Endothelial cell (in vitro differentiated cells): Measurements from ENCODE around the gene ITGAV. TPM values are rescaled to one million over a fixed set of nuclear protein-coding genes. Genes with fewer than 3 reads are reported as not detected.
"Not testable (repeated sequence)": the region's sequence is repeated elsewhere in the genome, so short reads cannot be mapped to it uniquely, and the experiment has no call there.

Experiments used
- DNase-seq: peaks from one replicate; pipeline ENCODE4 v3.0.0; 2021; ENCODE audit warnings: low spot score
- H3K27ac Mint-ChIP-seq: one replicate; pipeline ENCODE4 v1.8.0; 2021; ENCODE audit warnings: mixed read lengths, inconsistent platforms; ENCODE audit not compliant: unreplicated experiment
- H3K27me3 Mint-ChIP-seq: one replicate; pipeline ENCODE4 v1.8.0; 2021; ENCODE audit warnings: mild to moderate bottlenecking, moderate library complexity, mixed read lengths, inconsistent platforms; ENCODE audit not compliant: unreplicated experiment
- H3K36me3 Mint-ChIP-seq: one replicate; pipeline ENCODE4 v1.8.0; 2021; ENCODE audit warnings: mild to moderate bottlenecking, low read depth, mixed read lengths, inconsistent platforms; ENCODE audit not compliant: unreplicated experiment
- H3K4me1 Mint-ChIP-seq: one replicate; pipeline ENCODE4 v1.8.0; 2021; ENCODE audit warnings: mild to moderate bottlenecking, mixed read lengths, inconsistent platforms; ENCODE audit not compliant: unreplicated experiment
- H3K4me3 Mint-ChIP-seq: one replicate; pipeline ENCODE4 v1.8.0; 2021; ENCODE audit warnings: mild to moderate bottlenecking, mixed read lengths, inconsistent platforms; ENCODE audit not compliant: unreplicated experiment
- H3K9me3 Mint-ChIP-seq: one replicate; pipeline ENCODE4 v1.8.0; 2021; ENCODE audit warnings: mixed read lengths, inconsistent platforms; ENCODE audit not compliant: unreplicated experiment
- total RNA-seq: library from RNA; stranded (reverse); fragmentation: NEBNext Ultra II Directional; extraction: Animal tissue kit (Norgen Biotek cat#: 25700); gene quantifications from one replicate; pipeline ENCODE4 v1.2.1, GENCODE V29; 2021; ENCODE audit not compliant: unreplicated experiment
- TF ChIP-seq, protein P1 (sequence below): fragments of 200-600 bp; sonication (generic); IDR thresholded peaks from one replicate; pipeline ENCODE4 v1.5.0; 2021; ENCODE audit warnings: antibody characterized with exemption; ENCODE audit not compliant: unreplicated experiment

ITGAV gene
- total RNA-seq, 1 donor from 2014 or later: 154 TPM

DNA sequence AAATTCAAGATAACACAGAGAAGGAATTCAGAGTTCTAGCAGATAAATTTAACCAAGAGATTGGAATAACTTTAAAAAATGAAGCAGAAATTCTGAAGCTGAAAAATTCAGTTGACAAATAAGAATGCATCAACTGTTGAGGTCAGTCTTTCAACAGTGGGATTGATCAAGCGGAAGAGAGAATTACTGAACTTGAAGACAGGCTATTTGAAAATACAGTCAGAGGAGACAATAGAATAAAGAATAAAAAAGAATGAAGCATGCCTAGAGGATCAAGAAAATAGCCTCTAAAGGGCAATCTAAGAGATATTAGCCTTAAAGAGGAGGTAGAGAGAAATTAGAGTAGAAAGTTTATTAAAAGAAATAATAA is 27.7 kb upstream of the ITGAV start:
- no peaks in the 10 kb centered on the region for H3K36me3 Mint-ChIP-seq
- H3K27me3 Mint-ChIP-seq: peaks cover 2% of the 10 kb centered on the region
- DNase-seq: no peak
- no peak overlapping the region for H3K4me3 Mint-ChIP-seq
- H3K27ac Mint-ChIP-seq: no peak overlapping the region
- no peaks in the 10 kb centered on the region for H3K9me3 Mint-ChIP-seq
- TF ChIP-seq, protein P1, sequence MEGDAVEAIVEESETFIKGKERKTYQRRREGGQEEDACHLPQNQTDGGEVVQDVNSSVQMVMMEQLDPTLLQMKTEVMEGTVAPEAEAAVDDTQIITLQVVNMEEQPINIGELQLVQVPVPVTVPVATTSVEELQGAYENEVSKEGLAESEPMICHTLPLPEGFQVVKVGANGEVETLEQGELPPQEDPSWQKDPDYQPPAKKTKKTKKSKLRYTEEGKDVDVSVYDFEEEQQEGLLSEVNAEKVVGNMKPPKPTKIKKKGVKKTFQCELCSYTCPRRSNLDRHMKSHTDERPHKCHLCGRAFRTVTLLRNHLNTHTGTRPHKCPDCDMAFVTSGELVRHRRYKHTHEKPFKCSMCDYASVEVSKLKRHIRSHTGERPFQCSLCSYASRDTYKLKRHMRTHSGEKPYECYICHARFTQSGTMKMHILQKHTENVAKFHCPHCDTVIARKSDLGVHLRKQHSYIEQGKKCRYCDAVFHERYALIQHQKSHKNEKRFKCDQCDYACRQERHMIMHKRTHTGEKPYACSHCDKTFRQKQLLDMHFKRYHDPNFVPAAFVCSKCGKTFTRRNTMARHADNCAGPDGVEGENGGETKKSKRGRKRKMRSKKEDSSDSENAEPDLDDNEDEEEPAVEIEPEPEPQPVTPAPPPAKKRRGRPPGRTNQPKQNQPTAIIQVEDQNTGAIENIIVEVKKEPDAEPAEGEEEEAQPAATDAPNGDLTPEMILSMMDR: no peak
- H3K4me1 Mint-ChIP-seq: peaks cover 9% of the 10 kb centered on the region

DNA sequence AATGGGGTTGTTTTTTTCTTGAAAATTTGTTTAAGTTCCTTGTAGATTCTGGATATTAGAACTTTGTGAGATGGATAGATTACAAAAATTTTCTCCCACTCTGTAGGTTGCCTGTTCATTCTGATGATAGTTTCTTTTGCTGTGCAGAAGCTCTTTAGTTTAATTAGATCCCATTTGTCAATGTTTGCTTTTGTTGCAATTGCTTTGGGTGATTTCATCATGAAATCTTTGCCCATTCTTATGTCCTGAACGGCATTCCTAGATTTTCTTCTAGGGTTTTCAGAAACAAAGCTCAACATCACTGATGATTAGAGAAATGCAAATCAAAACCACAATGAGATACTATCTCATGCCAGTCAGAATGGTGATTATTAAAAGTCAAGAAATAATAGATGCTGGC is 21.3 kb upstream of the ITGAV start:
- not testable (repeated sequence) for H3K27me3 Mint-ChIP-seq, H3K36me3 Mint-ChIP-seq, H3K9me3 Mint-ChIP-seq, H3K27ac Mint-ChIP-seq, H3K4me3 Mint-ChIP-seq, DNase-seq
- H3K4me1 Mint-ChIP-seq: peaks cover 12% of the 10 kb centered on the region

DNA sequence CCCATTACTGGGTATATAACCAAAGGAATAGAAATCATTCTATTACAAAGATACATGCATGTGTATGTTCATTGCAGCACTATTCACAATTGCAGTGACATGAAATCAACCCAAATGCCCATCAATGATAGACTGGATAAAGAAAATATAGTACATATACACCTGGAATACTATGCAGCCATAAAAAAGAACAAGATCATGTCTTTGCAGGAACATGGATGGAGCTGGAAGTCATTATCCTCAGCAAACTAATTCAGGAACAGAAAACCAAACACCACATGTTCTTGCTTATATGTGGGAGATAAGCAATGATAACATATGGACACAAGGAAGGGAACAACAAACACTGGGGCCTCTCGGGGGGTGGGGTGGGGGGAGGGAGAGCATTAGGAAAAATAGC is 20.7 kb upstream of the ITGAV start:
- not testable (repeated sequence) for DNase-seq, H3K27me3 Mint-ChIP-seq, H3K4me3 Mint-ChIP-seq, H3K36me3 Mint-ChIP-seq, H3K9me3 Mint-ChIP-seq
- Mint-ChIP-seq H3K4me1 (peaks cover 12% of the 10 kb centered on the region), H3K27ac (peak overlapping the region; percentile 5)

DNA sequence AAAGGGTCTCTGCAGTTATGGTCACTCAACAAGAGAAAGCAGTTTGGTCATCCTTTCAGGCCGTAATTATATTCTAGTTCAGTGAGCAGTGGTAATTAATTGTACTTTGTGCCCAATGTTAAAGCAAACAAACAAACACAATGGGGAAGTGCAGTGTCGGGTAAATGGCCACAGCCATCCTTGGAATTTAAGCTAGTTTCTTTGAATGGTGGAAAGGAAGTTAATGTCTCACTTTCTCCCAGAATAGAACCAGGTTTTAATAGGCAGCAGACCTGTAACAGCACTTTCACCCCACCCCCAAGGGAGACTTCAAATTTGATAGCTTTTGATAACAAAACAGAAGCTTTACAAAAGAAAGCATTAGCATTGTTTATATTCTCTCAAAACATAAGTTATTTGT is 20.0 kb upstream of the ITGAV start:
- DNase-seq: no peak
- H3K4me3 Mint-ChIP-seq: no peak overlapping the region
- peak overlapping the region; percentile 21 for H3K27ac Mint-ChIP-seq
- no peaks in the 10 kb centered on the region for H3K9me3 Mint-ChIP-seq
- no peaks in the 10 kb centered on the region for H3K36me3 Mint-ChIP-seq
- peaks cover 2% of the 10 kb centered on the region for H3K27me3 Mint-ChIP-seq
- TF ChIP-seq, protein P1: no peak
- H3K4me1 Mint-ChIP-seq: peaks cover 12% of the 10 kb centered on the region

DNA sequence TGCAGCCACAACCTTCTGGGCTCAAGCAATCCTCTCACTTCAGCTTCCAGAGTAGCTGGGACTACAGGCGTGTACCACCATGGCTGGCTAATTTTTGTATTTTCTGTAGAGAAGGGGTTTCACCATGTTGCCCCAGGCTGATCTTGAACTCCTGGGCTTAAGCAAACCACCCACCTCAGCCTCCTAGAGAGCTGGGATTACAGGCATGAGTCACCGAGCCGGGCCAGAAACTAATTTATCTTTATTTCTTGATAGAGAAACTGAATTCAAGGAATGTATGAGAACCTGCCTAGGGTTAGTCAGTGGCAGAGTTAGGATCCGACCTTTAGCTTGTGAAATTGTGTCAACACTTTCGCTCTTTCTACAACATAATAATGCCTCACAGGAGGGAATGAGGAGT is 19.3 kb upstream of the ITGAV start:
- TF ChIP-seq, protein P1: no peak
- DNase-seq: no peak
- H3K4me3 Mint-ChIP-seq: no peak overlapping the region
- H3K4me1 Mint-ChIP-seq: peaks cover 16% of the 10 kb centered on the region
- H3K36me3 Mint-ChIP-seq: no peaks in the 10 kb centered on the region
- no peak overlapping the region for H3K27ac Mint-ChIP-seq
- H3K9me3 Mint-ChIP-seq: no peaks in the 10 kb centered on the region
- H3K27me3 Mint-ChIP-seq: peaks cover 2% of the 10 kb centered on the region

DNA sequence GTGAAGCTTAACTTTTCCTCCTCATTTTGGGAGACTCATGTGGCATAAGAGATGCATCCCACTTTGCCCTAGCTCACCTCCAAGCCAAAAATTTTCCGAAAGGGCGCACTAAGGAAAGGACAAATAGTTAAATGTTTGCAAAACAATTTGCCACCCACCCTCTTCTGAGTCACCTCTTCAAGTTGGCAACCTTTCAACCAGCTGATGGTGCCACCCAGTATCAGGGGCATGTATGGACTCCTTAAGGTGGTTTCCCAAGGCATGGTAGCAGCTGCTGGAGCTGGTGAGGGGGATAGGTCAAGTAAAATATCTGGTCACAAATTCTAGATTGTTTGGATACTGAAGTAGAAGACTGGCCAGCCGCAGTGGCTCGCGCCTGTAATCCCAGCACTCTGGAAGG is 17.2 kb upstream of the ITGAV start:
- H3K27ac Mint-ChIP-seq: no peak overlapping the region
- H3K36me3 Mint-ChIP-seq: no peaks in the 10 kb centered on the region
- no peak overlapping the region for H3K4me3 Mint-ChIP-seq
- no peaks in the 10 kb centered on the region for H3K9me3 Mint-ChIP-seq
- TF ChIP-seq, protein P1: no peak
- no peaks in the 10 kb centered on the region for H3K27me3 Mint-ChIP-seq
- peaks cover 18% of the 10 kb centered on the region for H3K4me1 Mint-ChIP-seq
- DNase-seq: no peak
